HL-60/S4 (cell line): ENCODE measurements around the gene DEPDC1B.
"Not testable (repeated sequence)": the region's sequence is repeated elsewhere in the genome, so short reads cannot be mapped to it uniquely, and the experiment has no call there.

Experiments
- in situ Hi-C: fragments of 300-500 bp; cut with MboI; formaldehyde crosslinking; loops from 2 replicates; pipeline ENCODE4 v1.14.3; 2022; ENCODE audit warnings: low sequenced_read_pairs

DEPDC1B gene, protein sequence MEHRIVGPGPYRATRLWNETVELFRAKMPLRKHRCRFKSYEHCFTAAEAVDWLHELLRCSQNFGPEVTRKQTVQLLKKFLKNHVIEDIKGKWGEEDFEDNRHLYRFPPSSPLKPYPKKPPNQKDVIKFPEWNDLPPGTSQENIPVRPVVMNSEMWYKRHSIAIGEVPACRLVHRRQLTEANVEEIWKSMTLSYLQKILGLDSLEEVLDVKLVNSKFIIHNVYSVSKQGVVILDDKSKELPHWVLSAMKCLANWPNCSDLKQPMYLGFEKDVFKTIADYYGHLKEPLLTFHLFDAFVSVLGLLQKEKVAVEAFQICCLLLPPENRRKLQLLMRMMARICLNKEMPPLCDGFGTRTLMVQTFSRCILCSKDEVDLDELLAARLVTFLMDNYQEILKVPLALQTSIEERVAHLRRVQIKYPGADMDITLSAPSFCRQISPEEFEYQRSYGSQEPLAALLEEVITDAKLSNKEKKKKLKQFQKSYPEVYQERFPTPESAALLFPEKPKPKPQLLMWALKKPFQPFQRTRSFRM

GRCh38 chr5:60699609-60700415, at the start of gene DEPDC1B:
TSS of gene DEPDC1B (minus strand) at chr5:60700166. CDS start at chr5:60700093, 73 bp downstream.
- in situ Hi-C loops, result no loop called here

- in situ Hi-C loops, result no loop called here
Observed at GRCh38 chr5:60744682-60745081, 44.7 kb upstream of the DEPDC1B start.

DNA sequence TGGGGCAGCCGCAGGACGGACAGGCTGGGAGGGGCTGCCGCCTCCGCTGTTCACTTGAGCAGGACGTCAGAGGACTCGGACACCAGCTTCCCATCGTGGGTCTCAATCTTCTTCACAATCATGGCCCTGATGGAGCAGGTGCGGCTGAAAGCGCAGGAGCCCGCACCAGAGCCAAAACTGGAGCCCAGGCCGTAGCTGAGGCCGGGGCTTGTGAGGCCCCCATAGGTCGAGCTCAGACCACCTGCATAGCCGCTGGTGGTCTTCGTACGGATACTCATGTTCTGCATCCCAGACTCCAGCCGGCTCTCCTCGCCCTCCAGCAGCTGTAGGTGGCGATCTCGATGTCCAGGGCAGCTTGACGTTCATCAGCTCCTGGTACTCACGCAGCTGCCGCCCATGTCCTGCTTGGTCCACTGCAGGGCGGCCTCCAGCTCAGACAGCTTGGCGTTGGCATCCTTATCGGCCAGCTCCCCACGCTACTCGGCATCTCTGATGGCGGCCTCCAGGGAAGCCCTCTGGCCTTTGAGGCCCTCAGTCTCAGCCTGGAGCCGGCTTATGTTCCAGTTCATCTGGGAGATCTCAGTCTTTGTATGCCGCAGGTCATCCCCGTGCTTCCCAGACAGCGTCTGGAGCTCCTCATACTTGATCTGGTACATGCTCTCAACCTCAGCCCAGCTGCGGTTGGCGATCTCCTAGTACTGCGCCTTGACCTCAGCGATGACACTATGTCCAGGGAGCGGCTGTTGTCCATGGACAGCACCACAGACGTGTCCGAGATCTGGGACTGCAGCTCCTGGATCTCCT, 43.7 kb upstream of the DEPDC1B start:
- in situ Hi-C loops, result no loop called here

GRCh38 chr5:60740322-60740721, 40.4 kb upstream of the DEPDC1B start:
- in situ Hi-C loops, result no loop called here

DNA sequence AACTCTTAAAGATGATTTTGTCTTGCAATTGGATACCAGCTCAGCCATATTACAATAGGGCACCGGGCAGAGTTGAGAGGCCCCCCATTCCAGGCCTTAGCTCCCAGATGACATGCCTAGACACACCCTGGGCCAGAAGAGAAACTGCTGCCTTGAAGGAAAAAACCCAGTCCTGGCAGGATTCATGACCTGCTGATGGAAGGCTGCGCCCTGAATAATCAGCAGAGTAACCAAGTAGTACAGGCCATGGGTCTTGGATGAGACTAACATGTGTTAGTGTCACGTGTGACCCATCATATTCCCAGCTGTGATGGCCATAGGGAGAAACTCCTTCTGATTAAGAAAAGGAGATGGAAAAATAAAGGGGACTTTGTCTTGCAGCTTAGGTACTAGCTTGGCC, 39.0 kb upstream of the DEPDC1B start:
- in situ Hi-C loops, result no loop called here

DNA sequence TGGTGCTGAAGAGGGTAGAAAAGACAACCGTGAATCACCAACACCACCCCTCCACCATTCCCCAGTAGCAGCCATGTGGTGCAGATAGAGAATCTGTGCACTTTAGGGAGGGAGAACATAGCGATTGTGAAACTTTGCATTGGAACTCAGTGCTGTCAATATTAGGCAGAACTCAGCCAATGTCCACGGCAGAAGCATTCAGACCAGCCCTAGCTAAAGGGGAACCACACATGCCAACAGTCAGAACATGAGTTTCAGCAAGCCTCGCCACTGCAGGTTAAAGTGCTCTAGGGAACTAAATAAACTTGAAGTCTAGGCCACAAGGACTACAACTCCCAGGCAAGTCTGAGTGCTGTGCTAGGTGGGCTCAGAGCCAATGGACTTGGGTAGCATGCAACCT, 38.5 kb upstream of the DEPDC1B start:
- in situ Hi-C loops, result no loop called here

DNA sequence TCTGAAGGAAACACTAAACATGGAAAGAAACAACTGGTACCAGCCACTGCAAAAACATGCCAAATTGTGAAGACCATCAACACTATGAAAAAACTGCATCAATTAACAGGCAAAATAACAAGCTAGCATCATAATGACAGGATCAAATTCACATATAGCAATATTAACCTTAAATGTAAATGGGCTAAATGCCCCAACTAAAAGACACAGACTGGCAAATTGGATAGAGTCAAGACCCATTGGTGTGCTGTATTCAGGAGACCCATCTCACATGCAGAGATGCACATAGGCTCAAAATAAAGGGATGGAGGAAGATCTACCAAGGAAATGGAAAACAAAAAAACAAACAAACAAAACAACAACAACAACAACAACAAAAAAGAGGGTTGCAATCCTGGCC, 30.9 kb upstream of the DEPDC1B start:
- in situ Hi-C loops, result not testable (repeated sequence)

DNA sequence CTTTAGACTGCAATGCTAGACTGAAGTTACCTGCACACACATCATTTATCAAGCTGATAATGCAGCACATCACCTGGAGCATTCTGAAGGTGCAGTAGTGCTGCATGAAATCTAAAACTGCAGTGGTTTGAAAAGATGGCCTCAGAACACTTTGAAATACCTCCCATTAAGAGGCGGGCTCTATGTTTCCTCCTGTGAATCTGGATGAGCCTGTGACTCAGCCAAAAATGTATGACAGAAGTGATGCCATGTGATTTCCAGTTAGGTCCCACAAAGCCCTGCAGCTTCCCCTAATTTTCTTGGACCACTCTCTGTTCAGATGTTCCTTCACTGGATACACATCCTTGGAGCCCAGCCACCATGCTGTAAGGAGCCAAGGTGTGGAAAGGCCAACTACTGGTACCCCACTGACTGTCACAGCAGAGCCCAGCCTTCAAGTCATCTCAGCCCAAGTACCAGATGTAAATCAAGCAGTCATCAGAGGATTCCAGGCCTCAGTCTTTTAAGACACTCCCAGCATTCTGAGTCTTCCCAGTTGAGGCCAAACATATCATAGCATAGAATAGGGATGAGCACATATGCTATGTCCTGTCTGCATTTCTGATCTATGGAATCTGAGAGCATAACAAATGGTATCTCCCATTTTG, 27.2 kb upstream of the DEPDC1B start:
- in situ Hi-C loops, result no loop called here

GRCh38 chr5:60724126-60724525, 24.2 kb upstream of the DEPDC1B start:
- in situ Hi-C loops, result no loop called here

DNA sequence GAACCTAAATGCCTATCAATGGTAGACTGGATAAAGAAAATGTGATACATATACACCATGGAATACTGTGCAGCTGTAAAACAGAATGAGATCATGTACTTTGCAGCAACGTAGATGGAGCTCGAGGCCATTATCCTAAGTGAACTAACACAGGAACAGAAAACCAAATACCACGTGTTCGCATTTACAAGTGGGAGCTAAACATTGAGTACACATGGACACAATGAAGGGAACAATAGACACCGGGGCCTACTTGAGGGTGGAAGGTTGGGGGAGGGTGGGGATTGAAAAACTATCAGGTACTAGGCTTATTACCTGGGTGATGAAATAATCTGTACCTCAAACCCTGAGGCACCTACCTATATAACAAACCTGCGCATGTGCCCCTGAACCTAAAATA, 22.4 kb upstream of the DEPDC1B start:
- in situ Hi-C loops, result no loop called here

DNA sequence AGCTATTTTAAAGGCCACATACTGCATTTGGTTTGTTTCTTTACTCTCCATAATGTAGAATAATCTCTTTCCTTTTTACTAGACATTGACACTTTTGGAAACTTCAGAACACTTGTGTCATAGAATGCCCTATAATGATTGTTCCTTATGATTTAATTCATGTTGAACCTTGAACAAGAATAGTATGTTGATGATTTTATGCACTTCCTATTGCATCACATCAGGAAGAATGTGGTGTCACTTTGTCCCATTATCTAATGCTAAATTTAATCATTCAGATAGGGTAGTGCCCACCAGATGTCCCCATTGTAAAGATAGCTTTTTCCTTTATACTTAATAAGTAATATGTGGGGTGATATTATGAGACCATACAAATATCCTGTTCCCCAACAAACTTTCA, 19.4 kb upstream of the DEPDC1B start:
- in situ Hi-C loops, result no loop called here

- in situ Hi-C loops, result no loop called here
Observed at GRCh38 chr5:60718166-60718892, 18.4 kb upstream of the DEPDC1B start.

DNA sequence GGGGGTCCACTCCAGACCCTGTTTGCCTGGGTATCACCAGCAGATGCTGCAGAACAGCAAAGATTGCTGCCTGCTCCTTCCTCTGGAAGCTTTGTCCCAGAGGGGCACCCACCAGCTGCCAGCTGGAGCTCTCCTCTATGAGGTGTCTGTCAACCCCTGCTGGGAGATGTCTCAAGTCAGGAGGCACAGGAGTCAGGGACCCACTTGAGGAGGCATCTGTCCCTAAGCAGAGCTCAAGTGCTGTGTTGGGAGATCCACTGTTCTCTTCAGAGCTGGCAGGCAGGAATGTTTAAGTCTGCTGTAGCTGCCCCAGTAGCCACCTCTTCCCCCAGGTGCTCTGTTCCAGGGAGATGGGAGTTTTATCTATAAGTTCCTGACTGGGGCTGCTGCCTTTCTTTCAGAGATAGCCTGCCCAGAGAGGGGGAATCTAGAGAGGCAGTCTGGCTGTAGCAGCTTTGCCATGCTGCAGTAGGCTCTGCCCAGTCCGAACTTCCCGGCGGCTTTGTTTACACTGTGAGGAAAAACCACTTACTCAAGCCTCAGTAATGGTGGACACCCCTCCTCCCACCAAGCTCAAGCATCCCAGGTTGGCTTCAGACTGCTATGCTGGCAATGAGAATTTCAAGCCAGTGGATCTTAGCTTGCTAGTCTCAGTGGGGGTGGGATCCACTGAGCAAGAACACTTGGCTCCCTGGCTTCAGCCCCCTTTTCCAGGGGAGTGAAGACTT, 15.4 kb upstream of the DEPDC1B start:
- in situ Hi-C loops, result not testable (repeated sequence)

DNA sequence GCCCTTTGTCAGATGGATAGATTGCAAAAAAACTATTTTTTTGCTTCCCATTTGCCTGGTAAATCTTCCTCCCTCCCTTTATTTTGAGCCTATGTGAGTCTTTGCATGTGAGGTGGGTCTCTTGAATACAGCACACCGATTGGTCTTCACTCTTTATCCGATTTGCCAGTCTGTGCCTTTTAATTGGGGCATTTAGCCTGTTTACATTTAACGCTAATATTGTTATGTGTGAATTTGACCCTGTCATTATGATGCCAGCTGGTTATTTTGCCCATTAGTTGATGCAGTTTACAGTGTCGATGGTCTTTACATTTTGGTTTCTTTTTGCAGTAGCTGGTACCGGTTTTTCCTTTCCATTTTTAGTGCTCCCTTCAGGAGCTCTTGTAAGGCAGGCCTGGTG, 13.0 kb upstream of the DEPDC1B start:
- in situ Hi-C loops, result no loop called here

DNA sequence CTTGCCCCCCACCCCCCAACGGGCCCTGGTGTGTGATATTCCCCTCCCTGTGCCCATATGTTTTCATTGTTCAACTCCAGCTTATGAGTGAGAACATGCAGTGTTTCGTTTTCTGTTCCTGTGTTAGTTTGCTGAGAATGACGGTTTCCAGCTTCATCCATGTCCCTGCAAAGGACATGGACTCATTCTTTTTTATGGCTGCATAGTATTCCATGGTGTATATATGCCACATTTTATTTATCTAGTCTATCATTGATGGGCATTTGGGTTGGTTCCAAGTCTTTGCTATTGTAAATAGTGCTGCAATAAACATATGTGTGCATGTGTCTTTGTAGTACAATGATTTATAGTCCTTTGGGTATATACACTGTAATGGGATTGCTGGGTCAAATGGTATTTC, 11.9 kb upstream of the DEPDC1B start:
- in situ Hi-C loops, result not testable (repeated sequence)

DNA sequence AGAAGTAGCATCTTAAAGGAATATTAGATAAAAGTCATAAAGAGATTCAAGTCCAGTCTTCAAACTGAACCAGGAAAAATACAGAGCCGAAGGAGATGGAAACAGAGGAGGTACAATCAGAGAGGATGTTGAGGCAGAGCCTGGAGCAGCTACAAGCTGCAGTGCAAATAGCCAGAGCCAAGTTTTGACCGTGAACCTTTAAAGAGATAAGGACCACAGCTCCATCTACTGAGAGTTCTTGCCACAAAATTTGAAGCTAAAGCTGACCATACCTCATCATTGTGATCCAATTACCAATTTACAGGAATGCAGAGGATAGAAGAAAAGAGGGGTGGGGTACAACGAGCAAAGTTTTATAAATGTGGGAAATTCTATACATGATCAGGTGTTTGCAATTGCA, 10.4 kb upstream of the DEPDC1B start:
- in situ Hi-C loops, result no loop called here

GRCh38 chr5:60705144-60705543, 5.2 kb upstream of the DEPDC1B start:
- in situ Hi-C loops, result no loop called here

GRCh38 chr5:60703944-60704343, 4.0 kb upstream of the DEPDC1B start:
- in situ Hi-C loops, result no loop called here

DNA sequence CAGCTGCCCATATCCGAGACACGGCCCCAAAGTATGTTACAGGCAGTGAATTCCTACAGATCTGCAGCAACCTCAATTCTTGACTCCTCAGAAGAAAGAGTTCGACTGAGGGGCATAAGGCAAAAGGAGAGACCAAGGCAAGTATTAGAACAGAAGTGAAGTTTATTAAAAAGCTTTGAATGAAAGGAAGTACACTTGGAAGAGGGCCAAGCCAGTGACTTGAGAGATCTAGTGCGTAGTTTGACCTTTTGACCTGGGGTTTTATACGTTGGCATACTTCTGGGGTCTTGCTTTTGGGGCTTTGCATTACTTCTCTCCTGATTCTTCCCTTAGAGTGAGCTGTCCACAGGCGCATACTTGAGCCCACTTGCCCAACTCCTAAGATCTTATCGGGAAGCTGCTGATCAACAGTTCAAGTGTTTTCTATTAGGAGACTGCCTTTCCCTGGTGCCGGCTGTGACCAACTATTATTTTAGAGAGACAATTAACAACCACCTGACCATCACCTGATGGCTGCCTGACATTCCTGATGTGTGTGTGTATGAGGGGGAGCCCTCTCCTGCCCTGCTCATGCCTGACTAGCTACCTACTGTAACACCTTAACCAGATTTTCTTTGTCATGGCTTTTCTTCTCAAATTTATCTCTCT, 1.5 kb upstream of the DEPDC1B start:
- in situ Hi-C loops, result no loop called here
